K562 (cell line): ENCODE measurements around the gene PET117. TPM values are rescaled to one million over a fixed set of nuclear protein-coding genes. Genes with fewer than 3 reads are reported as not detected.

ENCODE experiments used
- ATAC-seq: fragments of 200-7000 bp; cut with Tn5 transposase; 3 replicates; pipeline ENCODE4 v1.9.1; 2020; ENCODE audit warnings: moderate library complexity
- BruUV-seq: library from RNA; stranded (reverse); fragments of 400-500 nt; replicated peaks from 2 replicates; lab custom pipeline; 2021; lab: Mats Ljungman, UMichigan
- CTCF ChIA-PET: fragments of 300-600 bp; formaldehyde crosslinking; extraction: SDS; loops from one replicate; lab custom pipeline; 2021; ENCODE audit warnings: low intra/inter-chr PET ratio; lab: Yijun Ruan, JAX
- POLR2A ChIA-PET: fragments of 300-600, 350-650 bp; sonication (Branson Sonifier 250); formaldehyde crosslinking; extraction: SDS; loops from one replicate; lab custom pipeline; 2021; ENCODE audit warnings: antibody characterized with exemption, inconsistent platforms; lab: Yijun Ruan, JAX
- DNase-seq, 4 experiments: peaks; one replicate each; pipeline versions ENCODE4 v3.0.0 to v3.0.0-alpha.2; 2011 to 2018; ENCODE audit warnings: low spot score in 3 of 4, mixed read lengths in 3 of 4; ENCODE audit errors: extremely low read depth in 1 of 4
- FAIRE-seq: peaks from 2 replicates; lab custom pipeline; 2011; peaks lifted over from hg19 to GRCh38; lab: Jason Lieb, UNC
- H2AFZ ChIP-seq: 2 replicates; pipeline ENCODE4 v1.6.0; 2011; ENCODE audit warnings: low read depth, low read length, control low read depth, inconsistent platforms
- H3K27ac ChIP-seq: fragments of 200-600 bp; 3 replicates; pipeline ENCODE4 v1.8.0; 2011; ENCODE audit warnings: low read depth, mild to moderate bottlenecking, control low read depth, inconsistent platforms, low read length, moderate library complexity, mixed read lengths; ENCODE audit errors: extremely low read depth
- H3K27me3 ChIP-seq, 2 experiments: fragments of 300-600 bp in 1 of 2; 2 replicates in 1 of 2; 3 replicates in 1 of 2; pipeline versions ENCODE4 v1.6.0 to v1.8.0; 2011; ENCODE audit warnings: inconsistent platforms in 2 of 2, low read length in 2 of 2, mild to moderate bottlenecking in 1 of 2, mixed read lengths in 1 of 2, moderate library complexity in 1 of 2; ENCODE audit not compliant: control insufficient read depth in 2 of 2, insufficient read depth in 2 of 2
- H3K36me3 ChIP-seq: fragments of 300-600 bp; 3 replicates; pipeline ENCODE4 v1.8.0; 2011; ENCODE audit warnings: mild to moderate bottlenecking, low read length, inconsistent platforms; ENCODE audit not compliant: control insufficient read depth, insufficient read depth
- H3K4me1 ChIP-seq, 2 experiments: fragments of 200-600 bp in 1 of 2; replicated peaks in 1 of 2; 2 replicates in 1 of 2; 3 replicates in 1 of 2; pipeline versions ENCODE4 v1.5.1 to v1.8.0; 2011; ENCODE audit warnings: inconsistent platforms in 2 of 2, low read length in 2 of 2, mild to moderate bottlenecking in 1 of 2, mixed read lengths in 1 of 2, moderate library complexity in 1 of 2; ENCODE audit not compliant: control insufficient read depth in 2 of 2, insufficient read depth in 2 of 2
- H3K4me2 ChIP-seq: 2 replicates; pipeline ENCODE4 v1.6.1; 2011; ENCODE audit warnings: low read length, control low read depth, inconsistent platforms, mixed read lengths; ENCODE audit not compliant: insufficient read depth
- H3K4me3 ChIP-seq: fragments of 200-600 bp; sonication (generic), shearing (Covaris generic); 2 replicates; pipeline ENCODE4 v1.5.1; 2016; ENCODE audit warnings: control low read depth, inconsistent platforms
- H3K79me2 ChIP-seq: fragments of 200-600 bp; 3 replicates; pipeline ENCODE4 v1.8.0; 2011; ENCODE audit warnings: low read length, inconsistent platforms; ENCODE audit not compliant: control insufficient read depth, insufficient read depth
- H3K9ac ChIP-seq, 2 experiments: 2 replicates each; pipeline versions ENCODE4 v1.6.0 to v1.6.1; 2011; ENCODE audit warnings: low read depth in 2 of 2, low read length in 2 of 2, control low read depth in 1 of 2, inconsistent platforms in 1 of 2, mild to moderate bottlenecking in 1 of 2, mixed read lengths in 1 of 2; ENCODE audit not compliant: insufficient read depth in 1 of 2
- H3K9me1 ChIP-seq: one replicate; pipeline ENCODE4 v1.6.0; 2011; ENCODE audit warnings: inconsistent platforms, mild to moderate bottlenecking, low read length, moderate library complexity; ENCODE audit not compliant: control insufficient read depth, insufficient read depth
- H3K9me3 ChIP-seq: replicated peaks from 2 replicates; pipeline ENCODE4 v1.5.1; 2011; ENCODE audit warnings: low read depth, low read length, inconsistent platforms; ENCODE audit not compliant: control insufficient read depth, insufficient read depth
- H4K20me1 ChIP-seq: replicated peaks from 2 replicates; pipeline ENCODE4 v1.6.1; 2011; ENCODE audit warnings: low read length, inconsistent platforms, mixed read lengths; ENCODE audit not compliant: control insufficient read depth, insufficient read depth
- ATF3 ChIP-seq, 2 experiments: fragments of 450-650 bp in 1 of 2; sonication (generic) in 1 of 2; formaldehyde crosslinking in 1 of 2; IDR thresholded peaks in 1 of 2; conservative IDR thresholded peaks in 1 of 2; 2 replicates each; pipeline versions ENCODE4 v1.6.1 to v1.8.1; 2016 to 2023; ENCODE audit warnings: mild to moderate bottlenecking in 2 of 2, moderate library complexity in 2 of 2, inconsistent platforms in 1 of 2, missing genetic modification reagents in 1 of 2
- ELK3 ChIP-seq: fragments of 450-650 bp; formaldehyde crosslinking; IDR thresholded peaks from 2 replicates; pipeline ENCODE4 v1.4.0; 2020; ENCODE audit warnings: mild to moderate bottlenecking
- FOS ChIP-seq: IDR thresholded peaks from 3 replicates; pipeline ENCODE4 v1.6.1; 2011; ENCODE audit not compliant: insufficient read length; ENCODE audit errors: extremely low read depth
- PHB2 ChIP-seq: fragments of 450-650 bp; IDR thresholded peaks from 2 replicates; pipeline ENCODE4 v1.6.1; 2017; ENCODE audit warnings: low read depth
- ZHX1 ChIP-seq: fragments of 150-350 bp; conservative IDR thresholded peaks from 2 replicates; pipeline ENCODE4 v1.6.1; 2014; ENCODE audit warnings: low read length
- ZNF589 ChIP-seq: fragments of 200-800 bp; sonication (Bioruptor generic); IDR thresholded peaks from 2 replicates; pipeline ENCODE4 v1.6.1; 2016; ENCODE audit warnings: low read depth, missing genetic modification characterization, missing compliant biosample characterization
- ZNF75A ChIP-seq: fragments of 450-650 bp; formaldehyde crosslinking; IDR thresholded peaks from 2 replicates; pipeline ENCODE4 v1.4.0; 2020; ENCODE audit warnings: mild to moderate bottlenecking
- WGBS: fragments of 100-300 bp; shearing (Covaris generic); methylation state at CpG from one replicate; pipeline ENCODE4 v1.1.6; 2016; ENCODE audit warnings: low coverage, mixed read lengths; ENCODE audit not compliant: insufficient coverage; ENCODE audit errors: missing lambda C conversion rate; 5-methylcytosine and 5-hydroxymethylcytosine counted together
- in situ Hi-C: fragments of 300-500 bp; cut with MboI; formaldehyde crosslinking; loops from 4 replicates; pipeline ENCODE4 v1.15.0; 2018; ENCODE audit warnings: inconsistent platforms, mixed read lengths
- intact Hi-C: fragments of 100-400 bp; cut with micrococcal nuclease; formaldehyde crosslinking; loops from 2 replicates; pipeline ENCODE4 v1.14.2; 2022
- polyA plus RNA-seq, 8 experiments: library from polyadenylated mRNA; depleted of rRNA in 4 of 8; stranded (reverse) in 5 of 8; unstranded in 3 of 8; fragments of >200 nt; fragmentation: Nextera tagmentation in 2 of 8; fragmentation: Illumina TruSeq in 1 of 8; extraction: Ambion mirVana in 2 of 8; extraction: Trizol in 1 of 8; gene quantifications; 2 replicates each; pipeline versions ENCODE4 v1.2.1 to v1.2.3, GENCODE V29; 2011 to 2014; ENCODE audit warnings: inconsistent platforms in 1 of 8, missing spikeins in 1 of 8
- total RNA-seq, 7 experiments: library from RNA; depleted of rRNA in 6 of 7; stranded (reverse); fragments of >200 nt in 6 of 7; fragmentation: Illumina TruSeq in 2 of 7; extraction: Trizol in 2 of 7; gene quantifications; 2 replicates each; pipeline versions ENCODE4 v1.2.1 to v1.2.3, GENCODE V29; 2011 to 2021; ENCODE audit warnings: low replicate concordance in 1 of 7

The PET117 gene
- total and polyA plus RNA-seq, 9 of the 15 experiments (the other 6 are each of a cell fraction or from before 2014, with no cell fraction given), result 7.1 to 18.2 (median 12.4) TPM

- intact Hi-C loops, result no loop called here
- FAIRE-seq (no peak), ATAC-seq (no peak), DNase-seq (no peak)
- Histone ChIP-seq H3K9ac (no peak overlapping the region), H3K4me1 (no peaks in the 10 kb centered on the region; a peak in 2 of 5 replicates), H2AFZ (no peak overlapping the region), H3K4me3 (no peak overlapping the region), H3K79me2 (no peaks in the 10 kb centered on the region), H3K36me3 (no peaks in the 10 kb centered on the region), H3K27me3 (peaks cover 7 to 38% of the 10 kb centered on the region in 2 experiments; a peak in 4 of 5 replicates), H3K4me2 (no peak overlapping the region), H3K9me1 (no peaks in the 10 kb centered on the region), H4K20me1 (no peaks in the 10 kb centered on the region), H3K9me3 (no peaks in the 10 kb centered on the region), H3K27ac (no peak overlapping the region)
- TF ChIP-seq ZNF589 (CRISPR knock-in tag) (no peak), ZNF75A (CRISPR knock-in tag) (no peak), ZHX1 (no peak), ATF3 (IDR thresholded peaks at IDR 0.05) (no peak), ATF3 (CRISPR knock-in tag; conservative IDR thresholded peaks at IDR 0.05) (no peak), ELK3 (CRISPR knock-in tag) (no peak), PHB2 (no peak), FOS (no peak)
- BruUV-seq, result no TSS peak
- 0% methylated on average over 10 of the region's 10 CpGs for WGBS
- CTCF ChIA-PET, result no interaction called here
- POLR2A ChIA-PET, result no interaction called here
- in situ Hi-C loops, result no loop called here
Observed at GRCh38 chr20:18093388-18093787, 44.3 kb upstream of the PET117 start.
